HG02943 (cell line): Measurements from ENCODE around the gene EPS15.
"Not testable (repeated sequence)": the region's sequence is repeated elsewhere in the genome, so short reads cannot be mapped to it uniquely, and the experiment has no call there.

Source experiments
- ATAC-seq: cut with Tn5 transposase; IDR thresholded peaks from one replicate; pipeline ENCODE4 v1.9.1; 2021; ENCODE audit warnings: mild to moderate bottlenecking, low read depth, moderate library complexity; ENCODE audit not compliant: unreplicated experiment

Gene EPS15

DNA sequence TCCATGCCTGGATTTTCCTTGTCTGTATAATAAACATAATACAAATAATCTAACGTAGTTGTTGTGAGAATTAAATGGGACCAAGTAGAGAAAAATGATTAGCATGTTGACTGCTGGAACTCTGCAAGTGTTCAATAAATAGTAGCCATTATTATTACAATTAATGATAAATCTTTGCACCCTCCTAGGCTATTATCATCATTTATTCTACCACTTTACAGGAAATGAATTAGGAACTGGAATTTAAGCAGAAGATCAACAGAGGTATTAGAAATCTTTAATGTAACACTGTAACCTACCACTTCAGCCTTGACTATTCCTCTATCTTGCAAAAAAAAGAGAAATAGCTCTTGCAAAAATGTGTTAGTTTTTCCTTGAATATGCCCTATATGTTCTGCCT is 126.8 kb downstream of the EPS15 start:
- no peak for ATAC-seq

DNA sequence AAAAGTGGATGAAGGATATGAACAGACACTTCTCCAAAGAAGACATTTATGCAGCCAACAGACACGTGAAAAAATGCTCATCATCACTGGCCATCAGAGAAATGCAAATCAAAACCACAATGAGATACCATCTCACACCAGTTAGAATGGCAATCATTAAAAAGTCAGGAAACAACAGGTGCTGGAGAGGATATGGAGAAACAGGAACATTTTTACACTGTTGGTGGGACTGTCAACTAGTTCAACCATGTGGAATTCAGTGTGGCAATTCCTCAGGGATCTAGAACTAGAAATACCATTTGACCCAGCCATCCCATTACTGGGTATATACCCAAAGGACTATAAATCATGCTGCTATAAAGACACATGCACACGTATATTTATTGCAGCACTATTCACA is 128.4 kb downstream of the EPS15 start:
- not testable (repeated sequence) for ATAC-seq

DNA sequence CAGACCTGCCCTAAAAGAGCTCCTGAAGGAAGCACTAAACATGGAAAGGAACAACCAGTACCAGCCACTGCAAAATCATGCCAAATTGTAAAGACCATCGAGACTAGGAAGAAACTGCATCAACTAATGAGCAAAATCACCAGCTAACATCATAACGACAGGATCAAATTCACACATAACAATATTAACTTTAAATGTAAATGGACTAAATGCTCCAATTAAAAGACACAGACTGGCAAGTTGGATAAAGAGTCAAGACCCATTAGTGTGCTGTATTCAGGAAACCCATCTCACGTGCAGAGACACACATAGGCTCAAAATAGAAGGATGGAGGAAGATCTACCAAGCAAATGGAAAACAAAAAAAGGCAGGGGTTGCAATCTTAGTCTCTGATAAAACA is 131.8 kb downstream of the EPS15 start:
- not testable (repeated sequence) for ATAC-seq

DNA sequence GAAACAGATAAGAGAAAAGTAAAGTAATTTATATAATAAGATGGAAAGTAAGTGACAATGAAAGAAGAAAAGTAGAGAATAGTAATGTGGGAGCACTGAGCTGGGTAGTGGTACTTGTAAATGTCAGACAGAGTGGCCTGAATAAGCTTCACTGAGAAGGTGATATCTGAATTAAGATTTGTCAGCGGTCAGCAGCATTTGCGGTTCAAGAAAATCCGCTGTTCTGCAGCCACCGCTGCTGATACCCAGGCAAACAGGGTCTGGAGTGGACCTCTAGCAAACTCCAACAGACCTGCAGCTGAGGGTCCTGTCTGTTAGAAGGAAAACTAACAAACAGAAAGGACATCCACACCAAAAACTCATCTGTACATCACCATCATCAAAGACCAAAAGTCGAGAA is 132.8 kb downstream of the EPS15 start:
- not testable (repeated sequence) for ATAC-seq

DNA sequence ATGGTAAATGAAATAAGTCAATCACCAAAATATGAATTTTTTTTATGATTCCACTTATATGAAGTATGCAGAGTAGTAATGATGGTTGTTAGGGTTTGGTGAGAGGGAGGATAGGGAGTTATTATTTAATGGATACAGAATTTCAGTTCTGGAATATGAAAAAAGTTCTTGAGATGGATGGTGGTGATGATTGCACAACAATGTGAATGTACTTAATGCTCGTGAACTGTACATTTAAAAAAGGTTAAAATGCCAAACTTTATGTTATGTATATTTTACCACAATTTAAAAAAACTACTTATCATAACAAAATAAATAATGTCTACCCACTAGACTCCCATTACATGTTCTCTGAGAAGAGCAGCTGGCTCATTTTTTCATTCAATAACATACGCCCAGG is 133.3 kb downstream of the EPS15 start:
- no peak for ATAC-seq

DNA sequence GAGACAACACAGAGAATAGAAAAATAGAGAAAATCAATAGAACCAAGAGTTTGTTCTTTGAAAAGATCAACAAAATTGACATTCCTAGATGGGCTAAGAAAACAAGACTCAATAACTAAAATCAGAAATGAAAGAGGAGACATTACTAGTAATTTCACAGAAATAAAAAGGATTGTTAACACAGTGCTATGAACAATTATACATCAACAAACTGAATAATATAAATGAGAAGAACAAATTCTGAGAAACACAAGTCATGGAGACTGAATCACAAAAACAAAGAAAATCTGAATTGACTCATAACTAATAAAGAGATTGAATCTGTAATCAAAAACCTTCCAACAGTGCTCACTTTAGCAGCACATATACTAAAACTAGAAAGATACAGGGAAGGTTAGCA is 137.1 kb downstream of the EPS15 start:
- ATAC-seq: no peak

DNA sequence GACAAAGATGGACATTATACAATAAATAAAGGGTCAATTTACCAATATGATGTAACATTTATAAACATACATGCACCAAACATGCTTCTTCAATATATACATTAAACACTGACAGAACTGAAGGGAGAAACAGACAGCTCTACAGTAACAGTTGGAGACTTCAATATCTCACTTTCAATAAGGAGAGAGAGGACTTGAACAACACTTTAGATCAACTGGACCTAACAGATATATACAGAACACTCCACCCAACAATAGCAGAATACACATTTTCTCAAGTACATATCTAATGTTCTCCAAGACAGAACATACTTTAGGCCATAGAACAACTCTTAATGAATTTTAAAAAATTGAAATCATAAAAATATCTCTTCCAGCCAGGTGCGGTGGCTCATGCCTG is 138.1 kb downstream of the EPS15 start:
- ATAC-seq: no peak

DNA sequence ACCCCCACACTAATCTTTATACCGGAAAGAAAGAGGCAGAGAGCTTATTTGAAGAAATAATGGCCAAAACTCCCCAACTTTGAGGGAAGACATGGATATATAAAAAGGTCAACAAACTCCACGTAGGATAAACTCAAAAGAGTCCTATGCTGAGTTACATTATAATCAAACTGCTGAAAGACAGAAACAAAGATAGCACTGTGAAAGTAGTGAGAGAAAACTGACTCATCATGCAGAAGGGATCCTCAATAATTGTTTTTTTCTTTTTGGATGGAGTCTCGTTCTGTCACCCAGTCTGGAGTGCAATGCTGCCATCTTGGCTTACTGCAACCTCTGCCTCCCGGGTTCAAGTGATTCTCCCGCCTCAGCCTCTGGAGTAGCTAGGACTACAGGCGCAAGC is 140.2 kb downstream of the EPS15 start:
- ATAC-seq: no peak

DNA sequence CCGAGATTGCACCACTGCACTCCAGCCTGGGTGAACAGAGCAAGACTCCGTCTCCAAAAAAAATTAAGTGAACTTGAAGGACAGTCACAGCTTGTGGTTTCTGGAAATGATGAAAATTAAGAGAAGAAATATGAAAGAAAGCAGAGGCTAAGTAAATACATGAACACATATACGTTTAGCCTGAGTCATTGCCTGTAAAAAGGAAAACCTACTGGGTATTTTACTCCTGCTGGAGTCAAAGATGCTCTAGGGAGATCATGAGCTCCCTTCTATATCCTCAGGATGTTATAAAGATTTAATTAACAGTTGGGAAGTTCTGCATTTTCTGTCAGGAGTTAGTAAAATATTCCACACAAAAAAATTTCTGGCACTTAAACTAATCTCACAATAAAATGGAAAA is 145.2 kb downstream of the EPS15 start:
- ATAC-seq: no peak

DNA sequence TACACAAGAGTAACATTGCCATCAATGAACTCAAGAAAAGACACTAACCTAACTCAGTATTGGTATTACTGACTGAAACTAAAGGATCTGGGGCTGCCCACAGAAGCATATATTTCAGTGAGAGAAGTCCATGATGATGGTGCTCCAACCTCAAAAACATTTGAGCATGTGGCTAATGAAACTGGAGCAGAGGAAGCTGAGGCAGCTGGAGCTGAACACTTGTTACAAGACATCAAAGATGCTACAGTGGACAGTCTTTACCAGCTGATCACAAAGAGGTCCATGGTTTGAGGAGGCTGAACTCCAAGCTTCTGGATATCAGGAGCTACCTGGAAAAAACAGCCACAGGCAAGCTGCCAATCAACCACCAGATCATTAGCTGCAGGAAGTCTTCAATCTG is 146.5 kb downstream of the EPS15 start:
- no peak for ATAC-seq

DNA sequence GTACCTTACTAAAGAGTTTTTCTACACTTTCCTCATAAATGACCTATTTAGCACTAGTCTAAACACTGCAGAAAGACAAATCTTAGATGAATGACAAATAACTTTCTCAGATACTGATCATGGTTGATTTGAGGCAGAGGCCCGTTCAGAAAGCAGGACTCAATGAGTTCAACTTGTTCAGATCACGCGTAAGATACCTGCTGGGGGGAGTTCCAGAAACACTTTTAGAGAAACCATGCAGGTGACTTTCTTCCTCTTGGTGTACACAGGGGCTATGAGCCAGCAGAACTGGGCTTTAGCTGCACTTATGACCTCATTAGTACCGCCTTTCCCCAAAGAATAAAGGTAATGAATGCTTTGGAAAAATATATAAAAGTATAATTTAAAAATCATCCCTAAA is 149.9 kb downstream of the EPS15 start:
- no peak for ATAC-seq

DNA sequence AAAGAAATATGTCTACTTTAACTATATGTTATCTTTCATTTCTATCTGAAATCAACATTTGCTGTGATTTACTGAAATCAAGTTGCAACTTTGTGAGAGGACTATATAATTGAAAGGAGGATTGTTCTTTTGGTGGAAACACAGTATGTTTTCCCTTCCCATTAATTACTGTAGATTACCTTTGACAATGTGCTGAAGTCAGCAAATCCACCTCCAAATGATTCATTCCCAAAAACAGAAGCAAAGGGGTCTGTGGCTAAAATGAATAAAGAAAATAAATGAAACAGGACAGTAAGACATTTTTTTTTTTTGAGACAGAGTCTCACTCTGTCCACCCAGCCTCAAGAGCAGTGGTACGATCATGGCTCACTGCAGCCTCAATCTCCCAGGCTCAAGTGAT is 153.3 kb downstream of the EPS15 start:
- ATAC-seq: no peak

DNA sequence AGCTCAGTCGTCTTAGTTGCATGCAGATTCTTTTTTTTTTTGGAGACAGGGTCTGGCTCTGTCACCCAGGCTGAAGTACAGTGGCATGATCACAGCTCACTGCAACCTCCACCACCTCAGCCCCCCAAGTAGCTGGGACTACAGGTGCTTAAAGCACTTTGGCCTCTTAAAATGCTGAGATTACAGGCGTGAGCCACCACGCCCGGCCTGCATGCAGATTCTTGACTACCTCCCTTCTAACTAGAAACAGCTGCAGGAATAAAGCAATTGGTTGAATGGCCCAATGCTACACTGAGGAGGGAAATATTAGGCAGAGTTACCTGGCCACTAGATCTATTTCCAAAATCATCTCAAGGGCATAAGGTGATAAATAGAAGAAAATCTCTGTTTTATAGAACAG is 159.2 kb downstream of the EPS15 start:
- ATAC-seq: no peak

DNA sequence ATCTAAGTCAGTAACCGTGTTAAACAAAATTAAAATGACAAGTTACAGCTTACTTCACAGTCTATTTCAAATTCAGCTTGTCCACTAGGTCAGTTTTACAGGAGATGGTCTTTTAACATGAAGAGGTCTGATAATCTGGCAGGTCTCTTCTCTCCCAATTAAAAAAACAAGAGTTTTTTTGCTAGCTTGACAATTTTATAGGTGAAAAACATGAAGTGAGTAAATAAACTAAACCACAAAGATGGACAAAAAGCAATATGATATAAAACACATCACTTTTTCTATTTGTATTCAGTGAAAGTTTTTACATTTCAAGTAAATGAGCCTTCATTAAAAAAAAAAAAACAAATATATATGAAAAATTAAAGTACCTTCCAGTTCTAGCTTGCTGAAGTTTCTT is 163.7 kb downstream of the EPS15 start:
- ATAC-seq: no peak

DNA sequence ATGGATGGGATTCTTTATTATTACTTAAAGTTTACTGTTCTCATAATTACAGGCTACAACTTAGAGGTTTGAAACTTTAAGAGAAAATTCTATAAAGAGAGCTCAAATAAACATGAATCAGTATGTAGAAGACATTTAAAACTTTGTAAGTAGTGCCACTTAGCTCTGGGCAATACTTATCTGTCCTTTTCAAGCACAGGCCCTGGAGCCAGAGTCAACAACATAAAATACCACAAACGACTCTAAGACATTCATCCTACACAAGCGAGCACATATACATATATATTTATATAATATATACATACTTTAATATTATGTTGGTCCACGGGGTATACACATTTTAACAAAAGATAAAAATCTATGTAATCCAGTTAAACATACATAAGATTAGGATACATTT is 164.7 kb downstream of the EPS15 start:
- no peak for ATAC-seq

DNA sequence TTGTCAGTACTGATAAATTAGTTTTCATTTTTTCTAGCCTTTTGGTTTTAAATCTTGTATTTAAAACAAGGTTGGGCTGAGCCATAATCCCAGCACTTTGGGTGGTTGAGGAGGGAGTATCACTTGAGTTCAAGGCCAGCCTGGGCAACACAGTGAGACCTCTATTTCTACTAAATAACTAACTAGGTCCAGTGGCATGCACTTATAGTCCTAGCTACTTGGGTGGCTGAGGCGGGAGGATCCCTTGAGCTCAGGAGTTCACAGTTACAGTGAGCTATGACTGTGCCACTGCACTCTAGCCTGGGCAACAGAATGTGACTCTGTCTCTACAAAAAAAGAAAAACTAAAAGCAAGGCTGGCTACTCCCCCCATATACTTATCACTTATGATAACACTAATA is 167.2 kb downstream of the EPS15 start:
- ATAC-seq: no peak

DNA sequence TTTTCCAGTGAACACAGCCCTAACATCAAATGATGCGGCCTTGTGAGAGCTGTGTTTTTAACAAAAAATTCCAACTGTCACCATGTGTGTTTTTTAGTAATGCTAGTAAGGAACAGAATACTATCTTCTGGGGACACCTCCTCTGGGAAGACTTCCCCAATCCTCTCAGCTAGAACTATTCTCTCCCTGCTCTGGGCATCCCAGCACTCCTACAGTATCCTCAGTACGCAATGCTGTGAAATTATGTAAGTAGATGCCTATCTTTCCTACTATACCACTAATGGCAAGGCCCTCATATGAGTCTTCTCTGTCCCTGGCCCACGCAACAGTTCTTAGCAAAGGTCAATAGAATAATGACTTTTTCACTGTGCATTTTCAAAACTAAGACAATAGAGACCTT is 169.2 kb downstream of the EPS15 start:
- no peak for ATAC-seq

DNA sequence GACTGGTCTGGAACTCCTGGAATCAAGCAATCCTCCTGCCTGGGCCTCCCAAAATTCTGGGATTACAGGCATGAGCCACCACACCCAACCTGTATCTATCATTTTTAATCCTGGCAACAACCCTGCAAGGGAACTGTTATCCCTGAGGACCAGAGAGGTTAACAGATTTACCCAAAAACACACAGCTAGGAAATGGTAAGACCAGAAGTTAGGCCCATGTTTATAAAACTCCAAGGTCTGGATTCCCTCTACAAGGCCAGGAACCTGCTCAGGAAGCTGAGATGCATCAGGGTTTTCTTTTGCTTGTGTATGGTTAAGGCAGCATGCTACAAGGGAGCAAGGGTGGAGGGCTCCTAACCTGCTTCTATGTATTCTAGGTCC is 170.9 kb downstream of the EPS15 start:
- ATAC-seq: no peak

DNA sequence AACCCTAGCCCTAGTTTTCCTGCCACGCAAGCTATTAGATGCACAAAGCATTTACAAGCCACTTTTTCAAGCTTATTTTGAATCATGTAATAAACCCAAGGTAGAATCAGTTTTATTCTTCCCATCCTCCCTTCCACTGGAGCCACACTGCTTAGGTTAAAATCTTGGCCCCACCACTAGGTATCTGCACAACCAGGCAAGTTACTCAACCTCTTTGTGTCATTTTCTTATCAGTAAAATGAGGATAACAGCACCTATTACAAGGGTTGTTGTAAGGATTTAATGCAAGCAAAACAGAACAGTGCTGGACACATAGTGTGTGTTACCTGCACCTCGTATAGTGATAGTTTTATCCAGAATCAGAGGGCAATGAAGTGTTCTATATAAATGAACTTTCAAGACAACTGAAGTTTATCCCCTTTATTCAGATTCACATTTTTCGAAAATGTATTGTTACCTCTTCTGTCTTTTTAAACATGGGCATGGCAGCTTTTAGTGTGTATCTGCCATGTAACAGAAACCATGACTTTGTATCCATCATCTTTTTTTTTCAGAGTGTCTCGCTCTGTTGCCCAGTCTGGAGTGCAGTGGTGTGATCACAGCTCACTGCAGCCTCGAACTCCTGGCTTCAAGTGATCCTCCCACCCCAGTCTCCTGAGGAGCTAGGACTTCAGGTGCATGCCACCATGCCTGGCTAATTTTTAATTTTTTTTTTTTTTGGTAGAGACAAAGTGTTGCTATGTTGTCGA is 171.5 kb downstream of the EPS15 start:
- no peak for ATAC-seq

DNA sequence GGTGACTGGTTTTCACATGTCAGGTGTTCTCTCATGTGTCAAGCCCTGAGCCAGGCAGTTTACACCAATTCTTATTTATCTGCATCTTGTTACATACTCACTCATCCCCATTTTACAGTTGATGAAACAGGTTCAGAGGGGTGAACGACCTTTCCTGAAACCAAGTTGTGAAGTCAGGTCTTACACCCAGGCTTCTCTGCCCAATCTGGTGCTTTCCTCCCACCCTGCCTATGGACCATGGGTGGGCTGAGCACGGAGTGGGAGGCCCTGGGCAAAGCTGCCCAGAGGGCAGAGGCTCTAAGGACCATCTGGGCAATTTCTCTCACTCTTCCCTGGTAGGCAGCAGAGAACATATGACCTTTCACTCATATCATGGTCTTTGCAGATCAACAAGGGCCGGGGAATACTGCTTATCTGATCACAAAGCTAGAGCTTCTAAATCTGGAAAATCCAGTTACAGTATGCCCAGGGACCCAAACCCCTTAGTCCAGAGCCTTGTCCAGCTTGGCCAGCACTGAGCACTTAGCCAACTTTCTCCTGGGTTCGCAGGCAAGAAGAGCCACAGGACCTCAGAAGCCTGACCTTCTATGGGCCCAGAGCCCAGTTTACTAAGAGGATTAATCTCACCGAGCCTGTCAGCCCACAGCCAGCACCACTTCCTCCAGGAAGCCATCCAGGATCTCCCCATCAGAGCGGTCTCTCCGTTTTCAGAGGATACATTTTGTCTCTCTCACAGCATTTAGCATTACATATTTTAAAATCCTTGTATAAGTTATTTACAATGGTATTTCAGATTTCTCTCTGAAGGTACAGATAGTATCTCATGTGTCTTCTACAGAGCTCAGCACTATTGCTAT is 172.8 kb downstream of the EPS15 start:
- ATAC-seq: no peak

DNA sequence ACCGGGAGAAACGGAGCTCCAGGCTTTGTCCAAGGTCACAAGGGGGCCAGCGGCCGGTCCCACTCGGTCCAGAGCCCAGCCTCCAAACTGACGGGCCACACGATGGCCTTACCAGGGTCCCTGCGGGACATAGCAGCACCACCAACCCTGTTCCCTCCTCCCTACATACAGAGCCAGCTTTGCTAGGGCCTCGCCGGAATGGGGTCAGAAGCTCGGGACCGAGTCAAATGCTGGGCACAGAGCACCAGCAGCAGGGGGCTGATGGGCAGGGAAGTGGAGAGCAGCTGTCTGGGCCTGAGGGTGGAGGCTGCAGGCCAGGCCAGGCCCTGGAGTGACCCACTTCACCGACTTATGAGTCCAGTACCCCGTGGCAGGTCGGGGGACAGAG is 173.8 kb downstream of the EPS15 start:
- no peak for ATAC-seq
